MM.1S (cell line): ENCODE data around the gene DHRS3.

Experiments
- DNase-seq: peaks from one replicate; pipeline ENCODE4 v3.0.0-alpha.2; 2015
- H2AFZ ChIP-seq: fragments of 300-600 bp; sonication (generic); 2 replicates; pipeline ENCODE4 v1.6.0; 2016; ENCODE audit warnings: antibody characterized with exemption, low read length
- H3F3A ChIP-seq: fragments of 300-600 bp; sonication (generic); 2 replicates; pipeline ENCODE4 v1.6.1; 2016; ENCODE audit warnings: mild to moderate bottlenecking, antibody characterized with exemption, low read length, moderate library complexity, mixed read lengths; ENCODE audit not compliant: insufficient read depth
- H3K27ac ChIP-seq: fragments of 300-600 bp; sonication (generic); 2 replicates; pipeline ENCODE4 v1.5.1; 2016; ENCODE audit warnings: mild to moderate bottlenecking, low read length
- H3K27me3 ChIP-seq: fragments of 300-600 bp; sonication (generic); replicated peaks from 2 replicates; pipeline ENCODE4 v1.6.0; 2016; ENCODE audit warnings: low read length; ENCODE audit not compliant: insufficient read depth
- H3K36me3 ChIP-seq: fragments of 300-600 bp; sonication (generic); replicated peaks from 2 replicates; pipeline ENCODE4 v1.6.1; 2016; ENCODE audit warnings: mild to moderate bottlenecking, low read length, mixed read lengths; ENCODE audit not compliant: insufficient read depth
- H3K4me1 ChIP-seq: fragments of 300-600 bp; sonication (generic); 2 replicates; pipeline ENCODE4 v1.6.1; 2016; ENCODE audit warnings: low read length, mixed read lengths
- H3K4me2 ChIP-seq: fragments of 300-600 bp; sonication (generic); 2 replicates; pipeline ENCODE4 v1.6.0; 2016; ENCODE audit warnings: low read depth, low read length
- H3K4me3 ChIP-seq: fragments of 300-600 bp; sonication (generic); 2 replicates; pipeline ENCODE4 v1.5.1; 2016; ENCODE audit warnings: low read length, mixed read lengths
- H3K79me2 ChIP-seq: fragments of 300-600 bp; sonication (generic); 2 replicates; pipeline ENCODE4 v1.6.1; 2016; ENCODE audit warnings: mixed run types, low read length, mixed read lengths
- H3K9ac ChIP-seq: fragments of 300-600 bp; sonication (generic); 2 replicates; pipeline ENCODE4 v1.6.1; 2016; ENCODE audit warnings: low read length, mixed read lengths
- H3K9me2 ChIP-seq: fragments of 300-600 bp; sonication (generic); replicated peaks from 2 replicates; pipeline ENCODE4 v1.6.1; 2016; ENCODE audit warnings: mild to moderate bottlenecking, low read length, mixed read lengths; ENCODE audit not compliant: insufficient read depth
- H3K9me3 ChIP-seq: fragments of 300-600 bp; sonication (generic); replicated peaks from 2 replicates; pipeline ENCODE4 v1.6.1; 2016; ENCODE audit warnings: mild to moderate bottlenecking, low read length, mixed read lengths; ENCODE audit not compliant: insufficient read depth
- H4K20me1 ChIP-seq: fragments of 300-600 bp; sonication (generic); 2 replicates; pipeline ENCODE4 v1.6.1; 2016; ENCODE audit warnings: mild to moderate bottlenecking, low read length, moderate library complexity, mixed read lengths; ENCODE audit not compliant: insufficient read depth
- EZH2 ChIP-seq: fragments of 300-600 bp; sonication (generic); optimal IDR thresholded peaks from 2 replicates; pipeline ENCODE3; 2017; ENCODE audit warnings: low read depth, mild to moderate bottlenecking, antibody characterized with exemption, low read length, mixed read lengths
- EZH2phosphoT487 ChIP-seq: fragments of 300-600 bp; sonication (generic); IDR thresholded peaks from 2 replicates; pipeline ENCODE4 v1.6.1; 2018; ENCODE audit warnings: antibody characterized with exemption, low read length
- TF ChIP-seq, protein P1 (sequence below): fragments of 300-600 bp; sonication (generic); IDR thresholded peaks from 2 replicates; pipeline ENCODE4 v1.5.1; 2016; ENCODE audit warnings: antibody characterized with exemption, low read length, mixed read lengths

Gene DHRS3

GRCh38 chr1:12636098-12636950 lies 18.3 kb upstream of the DHRS3 start:
- Histone ChIP-seq H3K4me2 (no peak overlapping the region), H3K4me1 (no peaks in the 10 kb centered on the region), H3K9me3 (no peaks in the 10 kb centered on the region), H3F3A (no peaks in the 10 kb centered on the region), H2AFZ (no peak overlapping the region), H3K27ac (no peak overlapping the region), H3K4me3 (no peak overlapping the region), H3K36me3 (no peaks in the 10 kb centered on the region), H4K20me1 (no peaks in the 10 kb centered on the region), H3K9ac (no peak overlapping the region), H3K27me3 (peaks cover 21% of the 10 kb centered on the region; the same call in 1 of the 2 replicates), H3K79me2 (no peaks in the 10 kb centered on the region), H3K9me2 (no peaks in the 10 kb centered on the region)
- DNase-seq, result no peak
- TF ChIP-seq EZH2phosphoT487 (no peak), EZH2 (no peak)
- TF ChIP-seq, protein P1, sequence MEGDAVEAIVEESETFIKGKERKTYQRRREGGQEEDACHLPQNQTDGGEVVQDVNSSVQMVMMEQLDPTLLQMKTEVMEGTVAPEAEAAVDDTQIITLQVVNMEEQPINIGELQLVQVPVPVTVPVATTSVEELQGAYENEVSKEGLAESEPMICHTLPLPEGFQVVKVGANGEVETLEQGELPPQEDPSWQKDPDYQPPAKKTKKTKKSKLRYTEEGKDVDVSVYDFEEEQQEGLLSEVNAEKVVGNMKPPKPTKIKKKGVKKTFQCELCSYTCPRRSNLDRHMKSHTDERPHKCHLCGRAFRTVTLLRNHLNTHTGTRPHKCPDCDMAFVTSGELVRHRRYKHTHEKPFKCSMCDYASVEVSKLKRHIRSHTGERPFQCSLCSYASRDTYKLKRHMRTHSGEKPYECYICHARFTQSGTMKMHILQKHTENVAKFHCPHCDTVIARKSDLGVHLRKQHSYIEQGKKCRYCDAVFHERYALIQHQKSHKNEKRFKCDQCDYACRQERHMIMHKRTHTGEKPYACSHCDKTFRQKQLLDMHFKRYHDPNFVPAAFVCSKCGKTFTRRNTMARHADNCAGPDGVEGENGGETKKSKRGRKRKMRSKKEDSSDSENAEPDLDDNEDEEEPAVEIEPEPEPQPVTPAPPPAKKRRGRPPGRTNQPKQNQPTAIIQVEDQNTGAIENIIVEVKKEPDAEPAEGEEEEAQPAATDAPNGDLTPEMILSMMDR, result no peak

DNA sequence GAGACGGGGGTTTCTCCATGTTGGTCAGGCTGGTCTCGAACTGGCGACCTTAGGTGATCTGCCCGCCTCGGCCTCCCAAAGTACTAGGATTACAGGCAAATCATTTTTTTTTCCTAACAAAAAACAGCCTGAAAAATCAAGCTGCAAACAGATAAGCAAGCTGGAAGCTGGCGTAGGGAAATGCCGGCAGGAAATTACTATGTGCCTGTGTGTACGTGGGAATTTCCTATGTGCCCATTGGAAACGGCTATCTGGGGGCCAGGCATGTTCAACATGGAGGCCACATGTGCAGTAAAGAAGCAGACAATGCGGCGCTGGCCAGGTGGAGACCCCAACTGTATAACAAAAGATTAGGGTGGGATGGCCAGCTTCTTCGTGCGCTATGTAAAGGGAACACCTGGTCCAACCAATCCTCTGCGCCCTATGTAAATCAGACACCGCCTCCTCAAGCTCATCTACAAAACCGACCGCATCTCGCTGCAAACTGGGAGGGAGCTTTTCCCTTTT lies 16.7 kb upstream of the DHRS3 start:
- Histone ChIP-seq H3K36me3 (no peaks in the 10 kb centered on the region), H4K20me1 (no peaks in the 10 kb centered on the region), H3K4me3 (no peak overlapping the region), H3K4me1 (no peaks in the 10 kb centered on the region), H3K27me3 (peaks cover 31% of the 10 kb centered on the region; the same call in 1 of the 2 replicates), H3K9ac (no peak overlapping the region), H2AFZ (no peak overlapping the region), H3K27ac (no peak overlapping the region), H3K79me2 (no peaks in the 10 kb centered on the region), H3F3A (no peaks in the 10 kb centered on the region), H3K9me2 (no peaks in the 10 kb centered on the region), H3K9me3 (no peaks in the 10 kb centered on the region), H3K4me2 (no peak overlapping the region)
- DNase-seq, result no peak
- TF ChIP-seq EZH2, result no peak
- TF ChIP-seq EZH2phosphoT487, result no peak
- TF ChIP-seq, protein P1, result no peak

DNA sequence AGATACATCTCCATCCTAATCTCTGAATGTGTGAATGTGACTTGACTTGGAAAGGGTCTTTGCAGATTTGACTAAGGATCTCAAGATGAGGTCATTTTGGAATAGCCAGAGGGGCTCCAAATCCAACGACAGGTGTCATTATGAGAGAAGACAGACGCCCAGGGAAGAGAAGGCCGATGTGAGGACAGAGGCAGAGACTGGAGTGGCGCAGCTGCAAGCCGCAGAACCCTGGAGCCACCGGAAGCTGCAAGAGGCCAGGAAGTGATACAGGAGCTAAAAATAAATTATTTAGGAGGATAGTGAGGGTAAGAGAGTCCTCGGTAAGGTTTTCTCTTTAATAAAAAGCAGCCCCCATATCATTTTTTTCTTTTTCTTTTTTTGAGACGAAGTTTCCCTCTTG lies 16.1 kb upstream of the DHRS3 start:
- H3K4me3 ChIP-seq, result no peak overlapping the region
- no peaks in the 10 kb centered on the region for H4K20me1 ChIP-seq
- H3K36me3 ChIP-seq, result no peaks in the 10 kb centered on the region
- H3K9ac ChIP-seq, result no peak overlapping the region
- H3K4me1 ChIP-seq, result no peaks in the 10 kb centered on the region
- H3K9me3 ChIP-seq, result no peaks in the 10 kb centered on the region
- H3K4me2 ChIP-seq, result no peak overlapping the region
- H3K79me2 ChIP-seq, result no peaks in the 10 kb centered on the region
- TF ChIP-seq EZH2 (no peak), EZH2phosphoT487 (no peak)
- TF ChIP-seq, protein P1, result no peak
- no peak for DNase-seq
- H3F3A ChIP-seq, result no peaks in the 10 kb centered on the region
- peaks cover 31% of the 10 kb centered on the region; the same call in 1 of the 2 replicates for H3K27me3 ChIP-seq
- no peaks in the 10 kb centered on the region for H3K9me2 ChIP-seq
- no peak overlapping the region for H3K27ac ChIP-seq
- H2AFZ ChIP-seq, result no peak overlapping the region
